H1 (cell line): ENCODE data around the gene IL1RAP. TPM values are rescaled to one million over a fixed set of nuclear protein-coding genes. Genes with fewer than 3 reads are reported as not detected.

ENCODE experiments used
- ASH2L ChIP-seq: fragments of 200-600, 300-600 bp; sonication (generic); IDR thresholded peaks from one replicate; pipeline ENCODE4 v1.7.1; 2017; ENCODE audit warnings: low read length
- ATF3 ChIP-seq: IDR thresholded peaks from 2 replicates; pipeline ENCODE4 v1.6.1; 2011; ENCODE audit warnings: low read depth, mild to moderate bottlenecking, low read length; ENCODE audit not compliant: insufficient read depth
- CBX5 ChIP-seq: fragments of 300-800, 300-1000 bp; sonication (generic); IDR thresholded peaks from 2 replicates; pipeline ENCODE4 v1.7.1; 2016; ENCODE audit warnings: antibody characterized with exemption, low read length, low read depth
- CHD7 ChIP-seq: fragments of 300-600 bp; sonication (generic); IDR thresholded peaks from 2 replicates; pipeline ENCODE4 v1.7.1; 2012; ENCODE audit warnings: low read length, moderate library complexity, mild to moderate bottlenecking, inconsistent platforms; ENCODE audit not compliant: insufficient replicate concordance
- EZH2 ChIP-seq: fragments of 200-600 bp; sonication (generic); IDR thresholded peaks from 2 replicates; pipeline ENCODE4 v1.7.1; 2012; ENCODE audit warnings: low read depth, mild to moderate bottlenecking, moderate library complexity, low read length, inconsistent platforms; ENCODE audit not compliant: severe bottlenecking
- GTF2F1 ChIP-seq: IDR thresholded peaks from 2 replicates; pipeline ENCODE4 v1.6.1; 2012; ENCODE audit warnings: low read depth, low read length, improper control_type of control experiment, borderline replicate concordance
- POU5F1 ChIP-seq: IDR thresholded peaks from 2 replicates; pipeline ENCODE4 v1.6.1; 2011; ENCODE audit warnings: low read depth, mild to moderate bottlenecking, low read length, moderate library complexity
- SIRT6 ChIP-seq: IDR thresholded peaks from one replicate; pipeline ENCODE4 v1.7.1; 2012; ENCODE audit warnings: low read length, inconsistent platforms
- SP4 ChIP-seq: IDR thresholded peaks from 2 replicates; pipeline ENCODE4 v1.6.1; 2012; ENCODE audit warnings: low read length, inconsistent platforms
- TCF12 ChIP-seq: IDR thresholded peaks from 2 replicates; pipeline ENCODE4 v1.6.1; 2011; ENCODE audit warnings: low read depth, mild to moderate bottlenecking, low read length
- polyA plus RNA-seq, 7 experiments: library from polyadenylated mRNA; depleted of rRNA in 3 of 7; stranded (reverse) in 5 of 7; unstranded in 2 of 7; fragments of >200 nt in 5 of 7; fragments of 200-250 nt in 2 of 7; gene quantifications; 1 replicate in 5 of 7; 2 replicates in 1 of 7; 4 replicates in 1 of 7; pipeline versions ENCODE4 v1.2.1 to v1.2.3, GENCODE V29; 2011 to 2013; ENCODE audit warnings: missing spikeins in 2 of 7, mixed read lengths in 2 of 7
- total RNA-seq: library from RNA; stranded (reverse); fragmentation: NEBNext Ultra II Directional; extraction: Animal tissue kit (Norgen Biotek cat#: 25700); gene quantifications from 2 replicates; pipeline ENCODE4 v1.2.1, GENCODE V29; 2021

IL1RAP gene
- total and polyA plus RNA-seq, 2 of the 8 experiments (the other 6 are each of a cell fraction or from before 2014, with no cell fraction given): 2.4 to 3.9 TPM

- TF ChIP-seq CHD7 (no peak), SP4 (no peak), SIRT6 (no peak), CBX5 (no peak), POU5F1 (no peak), TCF12 (no peak), ASH2L (no peak), ATF3 (no peak), GTF2F1 (no peak), EZH2 (no peak)
Measured at GRCh38 chr3:190671658-190672057, 157.8 kb downstream of the IL1RAP start (continued).
